HepG2 (cell line): ENCODE measurements around the gene ZDHHC16.
"Not testable (repeated sequence)": the region's sequence is repeated elsewhere in the genome, so short reads cannot be mapped to it uniquely, and the experiment has no call there.

ENCODE experiments used
- CREB1 ChIP-seq, 2 experiments: fragments of 450-650 bp in 1 of 2; IDR thresholded peaks; 2 replicates each; pipeline ENCODE4 v1.6.1; 2016 to 2017; ENCODE audit warnings: control low read depth in 1 of 2, mild to moderate bottlenecking in 1 of 2, missing compliant biosample characterization in 1 of 2, missing genetic modification characterization in 1 of 2
- CTCF ChIP-seq: sonication (generic); formaldehyde crosslinking; IDR thresholded peaks from 2 replicates; pipeline ENCODE4 v1.5.0; 2020; ENCODE audit warnings: mild to moderate bottlenecking, missing genetic modification reagents, moderate library complexity
- DNMT3B ChIP-seq: conservative IDR thresholded peaks from 2 replicates; pipeline ENCODE4 v1.6.1; 2016; ENCODE audit warnings: missing biosample characterization, control low read depth
- ESRRA ChIP-seq: sonication (generic); formaldehyde crosslinking; IDR thresholded peaks from 2 replicates; pipeline ENCODE4 v1.5.1; 2020; ENCODE audit warnings: mild to moderate bottlenecking, low read depth, missing genetic modification reagents
- HMG20B ChIP-seq: conservative IDR thresholded peaks from 2 replicates; pipeline ENCODE4 v1.6.1; 2016; ENCODE audit warnings: missing genetic modification reagents, missing compliant biosample characterization
- HNRNPUL1 ChIP-seq: fragments of 200-400 bp; formaldehyde crosslinking; IDR thresholded peaks from 2 replicates; pipeline ENCODE4 v1.6.1; 2017; ENCODE audit warnings: low read depth, mild to moderate bottlenecking, low read length, moderate library complexity
- KDM5A ChIP-seq: fragments of 200-600 bp; sonication (generic); IDR thresholded peaks from 2 replicates; pipeline ENCODE4 v1.7.0; 2018; ENCODE audit warnings: antibody characterized with exemption, mild to moderate bottlenecking, low read length, borderline replicate concordance
- POLR2A ChIP-seq, 2 experiments: IDR thresholded peaks; 2 replicates each; pipeline ENCODE4 v1.6.1; 2011; ENCODE audit warnings: low read depth in 2 of 2, low read length in 2 of 2, mild to moderate bottlenecking in 1 of 2, moderate library complexity in 1 of 2; ENCODE audit not compliant: insufficient read depth in 1 of 2
- SIN3A ChIP-seq: IDR thresholded peaks from 2 replicates; pipeline ENCODE4 v1.6.1; 2011; ENCODE audit warnings: low read depth, mild to moderate bottlenecking, control low read depth, low read length, borderline replicate concordance
- U2AF2 ChIP-seq: fragments of 200-400 bp; formaldehyde crosslinking; IDR thresholded peaks from 2 replicates; pipeline ENCODE4 v1.6.1; 2017; ENCODE audit warnings: low read depth, mild to moderate bottlenecking, low read length
- ZNF326 ChIP-seq: sonication (generic); formaldehyde crosslinking; IDR thresholded peaks from 2 replicates; pipeline ENCODE4 v1.4.0; 2020; ENCODE audit warnings: missing genetic modification reagents, borderline replicate concordance
- ZNF44 ChIP-seq: sonication (generic); formaldehyde crosslinking; IDR thresholded peaks from 2 replicates; pipeline ENCODE4 v1.5.1; 2020; ENCODE audit warnings: mild to moderate bottlenecking, missing genetic modification reagents
- ZNF766 ChIP-seq: sonication (generic); formaldehyde crosslinking; IDR thresholded peaks from 2 replicates; pipeline ENCODE4 v1.5.0; 2020; ENCODE audit warnings: missing genetic modification reagents, borderline replicate concordance

DNA sequence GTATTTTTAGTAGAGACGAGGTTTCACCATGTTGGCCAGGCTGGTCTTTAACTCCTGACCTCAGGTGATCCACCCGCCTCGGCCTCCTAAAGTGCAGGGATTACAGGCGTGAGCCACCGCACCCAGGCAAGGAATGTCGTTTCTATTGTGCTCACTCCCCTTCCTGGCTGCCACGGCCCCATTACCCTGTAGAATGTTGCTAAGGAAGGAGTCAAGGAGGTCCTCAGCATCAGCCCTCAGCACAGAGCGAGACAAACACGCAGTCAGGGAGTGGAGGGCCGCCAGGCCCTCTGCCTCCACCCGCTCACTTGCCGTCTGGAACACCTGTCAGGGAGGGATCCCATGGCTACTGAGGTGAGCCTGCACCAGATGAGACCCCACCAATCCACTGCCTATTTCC, 22.8 kb downstream of the ZDHHC16 start:
- not testable (repeated sequence) for TF ChIP-seq ZNF44 (CRISPR knock-in tag); KDM5A; SIN3A; POLR2A (IDR thresholded peaks at IDR 0.05; ENCODE audit: insufficient read depth in 1 of 2, low read depth in 2 of 2, low read length in 2 of 2); CTCF (CRISPR knock-in tag); CREB1 (IDR thresholded peaks at IDR 0.05); CREB1 (CRISPR knock-in tag; IDR thresholded peaks at IDR 0.05); HNRNPUL1; ZNF326; HMG20B (CRISPR knock-in tag); U2AF2; ZNF766; ESRRA (CRISPR knock-in tag); DNMT3B (CRISPR knock-in tag)
